Thymus (tissue), 11 donors: ENCODE measurements around the gene ITSN2. TPM values are rescaled to one million over a fixed set of nuclear protein-coding genes. Genes with fewer than 3 reads are reported as not detected.
"Not testable (repeated sequence)": the region's sequence is repeated elsewhere in the genome, so short reads cannot be mapped to it uniquely, and the experiment has no call there.

Source experiments
- DNase-seq, 9 donors: peaks; one replicate each; pipeline ENCODE4 v3.0.0-alpha.2; 2013; ENCODE audit warnings: low spot score in 9 of 9, low read depth in 6 of 9, missing footprints in 1 of 9
- H3K27ac ChIP-seq, 2 donors: one replicate each; pipeline ENCODE4 v1.5.1; 2013; ENCODE audit warnings: control low read depth in 1 of 2, low read depth in 1 of 2, low read length in 1 of 2, mild to moderate bottlenecking in 1 of 2, moderate library complexity in 1 of 2
- H3K27me3 ChIP-seq, 2 donors: one replicate each; pipeline ENCODE4 v1.5.1; 2013; ENCODE audit warnings: low read length in 1 of 2; ENCODE audit not compliant: control insufficient read depth in 2 of 2, insufficient read depth in 1 of 2
- H3K36me3 ChIP-seq, 2 donors: one replicate each; pipeline ENCODE4 v1.5.1; 2013; ENCODE audit warnings: low read length in 1 of 2, mild to moderate bottlenecking in 1 of 2, moderate library complexity in 1 of 2; ENCODE audit not compliant: control insufficient read depth in 2 of 2, insufficient read depth in 2 of 2
- H3K4me1 ChIP-seq, 2 donors: one replicate each; pipeline ENCODE4 v1.5.1; 2013; ENCODE audit warnings: low read length in 2 of 2; ENCODE audit not compliant: control insufficient read depth in 2 of 2, insufficient read depth in 2 of 2
- H3K4me3 ChIP-seq, 2 donors: one replicate each; pipeline ENCODE4 v1.5.1; 2013; ENCODE audit warnings: low read length in 2 of 2, control low read depth in 1 of 2, mild to moderate bottlenecking in 1 of 2
- H3K9me3 ChIP-seq, 2 donors: one replicate each; pipeline ENCODE4 v1.5.1; 2013; ENCODE audit warnings: low read length in 1 of 2, mild to moderate bottlenecking in 1 of 2; ENCODE audit not compliant: control insufficient read depth in 2 of 2, insufficient read depth in 1 of 2
- WGBS: extraction: QIAGEN DNeasy Blood & Tissue Kit; methylation state at CpG from one replicate; pipeline ENCODE4 v1.1.7; 2013; 5-methylcytosine and 5-hydroxymethylcytosine counted together
- polyA plus RNA-seq: library from polyadenylated mRNA; stranded (reverse); fragments of 200-250 nt; gene quantifications from one replicate; pipeline ENCODE4 v1.2.3, GENCODE V29; 2013
- total RNA-seq: library from RNA; stranded (reverse); fragments of 120-200 nt; gene quantifications from one replicate; pipeline ENCODE4 v1.2.4, GENCODE V29; 2013
- donor health status: healthy.

The ITSN2 gene
- total and polyA plus RNA-seq, 2 donors, result 30.5 to 74.6 TPM

GRCh38 chr2:24349097-24349496 lies 11.2 kb downstream of the ITSN2 start:
- DNase-seq, result no peak
- Histone ChIP-seq H3K4me3 (no peak overlapping the region), H3K27ac (no peak overlapping the region), H3K9me3 (no peaks in the 10 kb centered on the region), H3K4me1 (peaks cover 0 to 2% of the 10 kb centered on the region in 2 donors), H3K27me3 (no peaks in the 10 kb centered on the region), H3K36me3 (no peaks in the 10 kb centered on the region)

DNA sequence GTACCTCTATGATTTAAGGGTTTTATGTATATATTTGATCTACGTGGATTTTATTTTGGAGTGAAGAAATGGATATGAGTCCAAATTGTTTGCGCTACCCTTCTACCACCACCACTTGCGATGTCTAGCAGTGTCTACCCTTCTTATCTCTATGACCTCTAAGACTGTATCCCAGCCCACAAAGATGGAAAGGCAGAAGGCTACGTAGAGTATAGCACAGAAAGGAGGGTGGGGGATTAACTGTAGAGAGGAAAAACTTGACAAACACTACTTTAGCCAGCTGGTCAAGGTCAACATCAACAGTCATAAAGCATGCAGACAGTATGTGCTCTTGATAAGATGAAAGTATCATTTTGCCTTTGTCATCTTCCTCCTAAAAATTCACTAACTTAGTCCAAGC lies 14.4 kb downstream of the ITSN2 start:
- Histone ChIP-seq H3K27ac (no peak overlapping the region), H3K4me3 (no peak overlapping the region), H3K36me3 (no peaks in the 10 kb centered on the region), H3K27me3 (no peaks in the 10 kb centered on the region), H3K9me3 (no peaks in the 10 kb centered on the region), H3K4me1 (no peaks in the 10 kb centered on the region)
- DNase-seq, result no peak
- WGBS, result 99% methylated on average over 4 of the region's 4 CpGs

DNA sequence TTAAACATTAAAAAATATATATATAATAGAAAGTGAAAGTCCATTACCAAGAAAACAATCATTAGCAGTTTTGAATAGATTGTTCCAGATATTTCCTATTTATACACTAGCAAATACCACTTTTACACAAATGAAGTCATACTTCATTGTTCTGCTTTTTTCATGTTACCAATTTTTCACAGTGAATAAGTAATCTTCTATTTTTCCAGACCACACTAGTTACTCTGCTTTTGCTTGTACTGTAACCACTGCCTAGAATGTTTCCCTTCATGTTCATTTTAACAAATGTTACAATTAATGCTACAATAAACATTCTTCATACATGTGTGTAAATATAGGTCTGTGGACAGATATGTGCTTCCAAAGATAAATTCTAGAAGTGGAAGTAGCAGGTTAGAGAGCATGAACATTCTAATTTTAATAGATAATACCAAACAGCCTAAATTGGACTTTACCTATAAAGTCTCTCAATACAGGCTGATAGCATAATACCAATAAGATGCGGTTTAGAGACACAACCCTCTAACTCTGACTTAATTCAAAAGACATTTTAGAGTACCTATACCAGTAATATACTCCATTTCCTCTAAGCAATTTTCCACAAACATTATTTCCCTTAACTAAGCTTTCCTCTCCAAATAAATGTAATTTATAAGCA lies 17.0 kb downstream of the ITSN2 start:
- Histone ChIP-seq H3K36me3 (no peaks in the 10 kb centered on the region), H3K27ac (no peak overlapping the region), H3K27me3 (no peaks in the 10 kb centered on the region), H3K9me3 (no peaks in the 10 kb centered on the region), H3K4me3 (no peak overlapping the region), H3K4me1 (no peaks in the 10 kb centered on the region)
- DNase-seq, result no peak
- WGBS, result 100% methylated on average over 1 of the region's 1 CpG

DNA sequence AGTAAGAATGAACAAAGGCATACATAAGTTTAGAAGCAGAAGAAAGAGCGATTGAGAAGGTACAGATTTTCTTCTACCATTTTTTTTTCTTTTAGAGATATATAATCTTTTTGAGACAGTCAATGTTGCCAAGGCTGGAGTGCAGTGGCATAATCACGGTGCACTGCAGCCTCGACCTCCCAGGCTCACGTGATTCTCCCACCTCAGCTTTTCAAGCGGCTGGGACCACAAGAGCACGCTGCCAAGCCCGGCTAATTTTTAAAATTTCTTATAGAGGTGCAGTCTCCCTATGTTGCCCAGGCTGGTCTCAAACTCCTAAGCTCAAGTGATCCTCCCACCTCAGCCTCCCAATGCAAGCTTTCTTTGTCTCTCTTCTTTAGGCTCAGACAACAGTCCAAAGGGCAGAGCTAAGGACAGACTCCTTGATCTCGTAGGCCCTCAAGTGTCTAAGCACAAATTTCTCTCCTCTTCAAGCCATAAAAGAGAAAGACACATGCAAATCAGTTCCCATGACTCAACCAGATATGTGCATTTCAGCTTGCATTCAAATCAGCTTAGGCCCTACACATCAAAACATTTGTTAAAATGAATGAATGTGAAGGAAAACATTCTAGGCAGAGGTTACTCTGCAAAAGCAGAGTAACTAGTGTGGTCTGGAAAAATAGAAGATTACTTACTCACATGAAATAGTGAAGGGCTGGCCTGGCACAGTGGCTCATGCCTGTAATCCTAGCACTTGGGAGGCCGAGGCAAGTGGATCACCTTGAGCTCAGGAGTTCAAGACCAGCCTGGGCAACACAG lies 18.0 kb downstream of the ITSN2 start:
- Histone ChIP-seq H3K27ac (no peak overlapping the region), H3K4me1 (no peaks in the 10 kb centered on the region), H3K27me3 (no peaks in the 10 kb centered on the region), H3K4me3 (no peak overlapping the region), H3K36me3 (no peaks in the 10 kb centered on the region), H3K9me3 (no peaks in the 10 kb centered on the region)
- 98% methylated on average over 9 of the region's 9 CpGs for WGBS
- no peak for DNase-seq

- Histone ChIP-seq H3K4me3 (no peak overlapping the region), H3K36me3 (no peaks in the 10 kb centered on the region), H3K27me3 (no peaks in the 10 kb centered on the region), H3K4me1 (no peaks in the 10 kb centered on the region), H3K9me3 (no peaks in the 10 kb centered on the region), H3K27ac (no peak overlapping the region)
- DNase-seq, result no peak
- 96% methylated on average over 6 of the region's 6 CpGs for WGBS
These were observed 20.5 kb downstream of the ITSN2 start for GRCh38 chr2:24339856-24340262.

- not testable (repeated sequence) for H3K27ac ChIP-seq, H3K9me3 ChIP-seq, DNase-seq, H3K36me3 ChIP-seq, H3K27me3 ChIP-seq, H3K4me1 ChIP-seq, H3K4me3 ChIP-seq
- WGBS, result 92% methylated on average over 9 of the region's 9 CpGs
These were observed 21.2 kb downstream of the ITSN2 start for GRCh38 chr2:24339098-24339497.

DNA sequence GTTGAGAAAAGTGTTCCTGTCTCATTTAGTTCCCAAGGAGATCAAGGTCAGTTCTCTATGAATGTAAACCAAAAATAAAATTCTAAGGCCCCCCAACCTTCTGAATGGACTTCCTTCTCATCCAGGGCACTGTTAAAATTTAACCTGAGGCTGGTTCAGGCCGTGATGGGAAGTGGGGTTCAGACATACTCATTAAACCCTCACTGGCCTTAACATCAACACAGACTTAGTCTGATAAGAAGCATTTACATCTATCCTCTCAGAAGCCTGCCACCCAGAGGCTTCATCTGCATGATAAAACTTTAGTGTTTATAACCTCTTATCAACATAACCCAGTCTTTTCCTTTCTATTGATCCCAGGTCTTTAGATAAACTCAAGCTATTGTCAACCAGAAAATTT lies 22.4 kb downstream of the ITSN2 start:
- Histone ChIP-seq H3K4me1 (no peaks in the 10 kb centered on the region), H3K4me3 (no peak overlapping the region), H3K36me3 (no peaks in the 10 kb centered on the region), H3K27me3 (no peaks in the 10 kb centered on the region), H3K9me3 (no peaks in the 10 kb centered on the region), H3K27ac (no peak overlapping the region)
- 59% methylated on average over 1 of the region's 1 CpG for WGBS
- DNase-seq, result no peak

DNA sequence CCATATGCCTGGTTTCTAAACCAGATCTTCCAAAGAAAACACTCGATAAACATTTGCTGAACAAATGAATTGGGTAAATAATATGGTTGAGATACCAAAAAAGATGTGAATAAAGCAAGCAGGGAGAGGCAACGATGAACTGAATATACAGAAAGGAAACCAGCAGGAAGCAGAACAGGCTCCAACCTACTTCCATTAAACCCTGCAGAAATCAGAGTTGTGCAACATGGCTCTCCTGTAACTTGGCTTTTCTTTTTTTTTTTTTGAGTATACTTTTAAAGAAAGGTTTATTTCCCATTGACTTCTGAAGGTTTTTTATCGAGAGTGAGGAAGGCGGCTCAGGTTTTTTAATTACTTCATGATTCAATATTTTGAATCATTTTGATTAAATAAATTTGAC lies 23.5 kb downstream of the ITSN2 start:
- WGBS, result 72% methylated on average over 4 of the region's 4 CpGs
- no peaks in the 10 kb centered on the region for H3K27me3 ChIP-seq
- H3K4me3 ChIP-seq, result no peak overlapping the region
- H3K36me3 ChIP-seq, result no peaks in the 10 kb centered on the region
- DNase-seq, result no peak
- no peaks in the 10 kb centered on the region for H3K9me3 ChIP-seq
- no peaks in the 10 kb centered on the region for H3K4me1 ChIP-seq
- H3K27ac ChIP-seq, result no peak overlapping the region

DNA sequence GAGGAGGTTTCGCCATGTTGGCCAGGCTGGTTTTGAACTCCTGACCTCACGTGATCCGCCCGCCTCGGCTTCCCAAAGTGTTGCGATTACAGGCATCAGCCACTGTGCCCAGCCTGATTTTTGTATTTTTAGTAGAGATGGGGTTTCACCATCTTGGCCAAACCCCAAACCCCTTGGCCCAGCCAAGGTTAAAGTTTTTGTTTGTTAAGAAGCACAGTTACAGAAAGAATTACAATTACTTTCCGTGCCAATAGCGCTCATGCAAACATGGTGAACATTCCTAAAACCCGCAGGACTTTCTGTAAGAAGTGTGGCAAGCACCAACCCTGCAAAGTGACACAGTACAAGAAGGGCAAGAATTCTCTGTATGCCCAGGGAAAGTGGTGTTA lies 26.1 kb downstream of the ITSN2 start:
- Histone ChIP-seq H3K4me1 (no peaks in the 10 kb centered on the region), H3K9me3 (no peaks in the 10 kb centered on the region), H3K36me3 (no peaks in the 10 kb centered on the region), H3K4me3 (no peak overlapping the region), H3K27me3 (no peaks in the 10 kb centered on the region), H3K27ac (no peak overlapping the region)
- DNase-seq, result no peak
- WGBS, result 86% methylated on average over 8 of the region's 9 CpGs
